Tibial nerve (tissue), 4 donors: ENCODE results near the gene OR2F1. TPM values are rescaled to one million over a fixed set of nuclear protein-coding genes. Genes with fewer than 3 reads are reported as not detected.

Experiments
- DNase-seq, 2 donors: peaks; one replicate each; pipeline ENCODE4 v3.0.0-alpha.2; 2019; ENCODE audit warnings: low spot score in 2 of 2
- H3K27ac ChIP-seq, 4 donors: fragments of 200-600 bp; sonication (generic) in 3 of 4; one replicate each; pipeline ENCODE4 v1.5.1; 2017 to 2019; ENCODE audit warnings: mild to moderate bottlenecking in 1 of 4
- H3K27me3 ChIP-seq, 2 donors: fragments of 200-600 bp; sonication (generic) in 1 of 2; one replicate each; pipeline versions ENCODE4 v1.5.1 to v1.6.0; 2017 to 2019
- H3K36me3 ChIP-seq, 3 donors: fragments of 200-600 bp; sonication (generic); one replicate each; pipeline ENCODE4 v1.5.1; 2018 to 2019
- H3K4me1 ChIP-seq, 4 donors: fragments of 200-600 bp; sonication (generic) in 3 of 4; one replicate each; pipeline ENCODE4 v1.5.1; 2017 to 2019
- H3K4me3 ChIP-seq, 4 donors: fragments of 200-600 bp; sonication (generic) in 3 of 4; one replicate each; pipeline ENCODE4 v1.5.1; 2017 to 2019; ENCODE audit warnings: mild to moderate bottlenecking in 1 of 4, moderate library complexity in 1 of 4
- H3K9me3 ChIP-seq, 4 donors: fragments of 200-600 bp; sonication (generic) in 3 of 4; one replicate each; pipeline ENCODE4 v1.5.1; 2017 to 2019
- EP300 ChIP-seq, 2 donors: sonication (generic); formaldehyde crosslinking; IDR thresholded peaks; one replicate each; pipeline ENCODE4 v1.6.1; 2017; ENCODE audit warnings: antibody characterized with exemption in 2 of 2, mild to moderate bottlenecking in 1 of 2
- POLR2A ChIP-seq, 2 donors: fragments of 450-650 bp; IDR thresholded peaks; one replicate each; pipeline ENCODE4 v1.6.1; 2017; ENCODE audit warnings: antibody characterized with exemption in 2 of 2, mild to moderate bottlenecking in 2 of 2, moderate library complexity in 2 of 2
- WGBS, 2 donors: methylation state at CpG; one replicate each; pipeline ENCODE4 v1.1.5; 2018; 5-methylcytosine and 5-hydroxymethylcytosine counted together
- total RNA-seq, 4 donors: library from RNA; depleted of rRNA; stranded (reverse); fragments of >200 nt; gene quantifications; one replicate each; pipeline ENCODE4 v1.1.0, GENCODE V29; 2016
- TF ChIP-seq, protein P1 (sequence below), 5 experiments: fragments of 200-600 bp in 3 of 5; fragments of 450-650 bp in 2 of 5; sonication (generic) in 3 of 5; IDR thresholded peaks; one replicate each; pipeline ENCODE4 v1.5.1; 2016 to 2019; ENCODE audit warnings: antibody characterized with exemption in 5 of 5, mild to moderate bottlenecking in 3 of 5, moderate library complexity in 2 of 5

The OR2F1 gene
- total RNA-seq, 4 donors from 2014 or later: not detected

DNA sequence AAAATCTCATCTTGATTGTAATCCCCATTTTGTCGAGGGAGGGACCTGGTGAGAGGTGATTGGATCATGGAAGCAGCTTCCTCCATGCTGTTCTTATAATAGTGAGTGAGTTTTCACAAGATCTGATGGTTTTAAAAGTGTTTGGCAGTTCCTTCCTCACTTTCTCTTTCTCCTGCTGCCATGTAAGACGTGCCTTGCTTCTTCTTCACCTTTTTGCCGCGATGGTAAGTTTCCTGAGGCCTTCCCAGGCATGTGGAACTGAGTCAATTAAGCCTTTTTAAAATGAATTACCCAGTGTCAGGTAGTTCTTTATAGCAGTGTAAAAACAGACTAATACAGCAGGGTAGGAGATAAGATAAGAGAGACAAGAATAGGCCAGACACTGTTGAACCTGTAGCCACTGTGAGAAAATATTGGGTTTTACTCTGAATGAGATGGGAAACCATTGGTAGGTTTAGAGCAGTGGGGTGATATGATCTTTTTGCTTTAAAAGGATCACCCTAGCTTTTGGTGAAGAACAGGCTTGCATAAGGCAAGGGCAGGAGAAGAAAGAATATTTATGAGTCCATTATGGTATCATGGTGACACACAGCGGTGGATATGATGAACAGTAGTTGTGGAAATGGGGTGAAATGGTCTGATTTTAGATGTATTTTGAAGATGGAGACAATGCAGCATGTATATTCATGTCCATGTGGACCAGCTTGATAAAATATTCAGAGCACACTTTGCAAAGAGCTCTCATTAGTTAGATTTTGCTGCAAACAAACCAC is 57.0 kb downstream of the OR2F1 start:
- H3K4me3 ChIP-seq: no peak overlapping the region
- H3K9me3 ChIP-seq: peaks cover 0 to 18% (median 0%) of the 10 kb centered on the region in 4 donors
- WGBS, 2 donors: 82 to 91% methylated on average over 5 of the region's 5 CpGs
- no peaks in the 10 kb centered on the region for H3K27me3 ChIP-seq
- no peaks in the 10 kb centered on the region for H3K36me3 ChIP-seq
- TF ChIP-seq, protein P1, sequence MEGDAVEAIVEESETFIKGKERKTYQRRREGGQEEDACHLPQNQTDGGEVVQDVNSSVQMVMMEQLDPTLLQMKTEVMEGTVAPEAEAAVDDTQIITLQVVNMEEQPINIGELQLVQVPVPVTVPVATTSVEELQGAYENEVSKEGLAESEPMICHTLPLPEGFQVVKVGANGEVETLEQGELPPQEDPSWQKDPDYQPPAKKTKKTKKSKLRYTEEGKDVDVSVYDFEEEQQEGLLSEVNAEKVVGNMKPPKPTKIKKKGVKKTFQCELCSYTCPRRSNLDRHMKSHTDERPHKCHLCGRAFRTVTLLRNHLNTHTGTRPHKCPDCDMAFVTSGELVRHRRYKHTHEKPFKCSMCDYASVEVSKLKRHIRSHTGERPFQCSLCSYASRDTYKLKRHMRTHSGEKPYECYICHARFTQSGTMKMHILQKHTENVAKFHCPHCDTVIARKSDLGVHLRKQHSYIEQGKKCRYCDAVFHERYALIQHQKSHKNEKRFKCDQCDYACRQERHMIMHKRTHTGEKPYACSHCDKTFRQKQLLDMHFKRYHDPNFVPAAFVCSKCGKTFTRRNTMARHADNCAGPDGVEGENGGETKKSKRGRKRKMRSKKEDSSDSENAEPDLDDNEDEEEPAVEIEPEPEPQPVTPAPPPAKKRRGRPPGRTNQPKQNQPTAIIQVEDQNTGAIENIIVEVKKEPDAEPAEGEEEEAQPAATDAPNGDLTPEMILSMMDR (IDR thresholded peaks at IDR 0.05): no peak
- TF ChIP-seq POLR2A (IDR thresholded peaks at IDR 0.05) (no peak), EP300 (IDR thresholded peaks at IDR 0.05) (no peak)
- no peak overlapping the region for H3K27ac ChIP-seq
- H3K4me1 ChIP-seq: no peaks in the 10 kb centered on the region
- no peak for DNase-seq

Other genes with a start within 250 kb of the OR2F1 start
- 1 to 10 TPM in 2 of 4 donors, under 1 TPM in 1, not detected in 1; 0.90 to 2.0 (median 1.0) TPM for gene CTAGE6, start 197.1 kb upstream of the OR2F1 start, total RNA-seq
- gene TCAF1, start 52.7 kb upstream of the OR2F1 start, total RNA-seq: 10 to 100 TPM; 32.7 to 61.2 (median 44.4) TPM
- gene OR2F2, start 19.6 kb upstream of the OR2F1 start, total RNA-seq: not detected
- gene OR6B1, start 45.5 kb downstream of the OR2F1 start, total RNA-seq: not detected
- gene OR2A5, start 94.1 kb downstream of the OR2F1 start, total RNA-seq: not detected
- not detected for gene OR2A25, start 115.0 kb downstream of the OR2F1 start, total RNA-seq
- gene OR2A12, start 131.4 kb downstream of the OR2F1 start, total RNA-seq: not detected
- not detected for gene OR2A2, start 154.7 kb downstream of the OR2F1 start, total RNA-seq
- not detected for gene OR2A14, start 168.3 kb downstream of the OR2F1 start, total RNA-seq
- gene CTAGE4, start 228.6 kb downstream of the OR2F1 start, total RNA-seq: 1 to 10 TPM in 2 of 4 donors, not detected in 2; 2.5 to 3.1 TPM
- 1 to 10 TPM in 3 of 4 donors, under 1 TPM in 1; 0.59 to 4.4 (median 1.9) TPM for gene ARHGEF35, start 241.0 kb downstream of the OR2F1 start, total RNA-seq